ENCODE measurements around the gene MRTFA. TPM values are rescaled to one million over a fixed set of nuclear protein-coding genes. Genes with fewer than 3 reads are reported as not detected.

Gene MRTFA
- total RNA-seq, 1 donor, result 34.0 TPM

- Histone ChIP-seq H3K4me1 (ENCODE audit: insufficient read depth, low read length) (no peaks in the 10 kb centered on the region), H3K36me3 (ENCODE audit: insufficient read depth, low read length) (peaks cover 56% of the 10 kb centered on the region), H3K4me2 (ENCODE audit: insufficient read depth, low read length) (no peak overlapping the region), H3K4me3 (ENCODE audit: insufficient read depth, low read length) (no peak overlapping the region), H3K79me2 (ENCODE audit: insufficient read depth, low read length) (no peaks in the 10 kb centered on the region), H3K27ac (ENCODE audit: low read depth, low read length) (no peak overlapping the region), H3K9me3 (ENCODE audit: low read depth, low read length) (no peaks in the 10 kb centered on the region), H4K20me1 (ENCODE audit: insufficient read depth, low read length) (peaks cover 5% of the 10 kb centered on the region), H2AFZ (ENCODE audit: low read length) (no peak overlapping the region), H3K27me3 (ENCODE audit: insufficient read depth, low read length) (no peaks in the 10 kb centered on the region)
- no peak for TF ChIP-seq CTCF (IDR thresholded peaks at IDR 0.05; ENCODE audit: extremely low read depth, low read depth, low read length)
- no peak for DNase-seq (ENCODE audit: insufficient read length, low spot score, missing footprints)
Observed at GRCh38 chr22:40409613-40410113, 226.9 kb downstream of the MRTFA start.

- Histone ChIP-seq H3K4me1 (ENCODE audit: insufficient read depth, low read length) (no peaks in the 10 kb centered on the region), H4K20me1 (ENCODE audit: insufficient read depth, low read length) (peaks cover 5% of the 10 kb centered on the region), H3K27ac (ENCODE audit: low read depth, low read length) (no peak overlapping the region), H3K27me3 (ENCODE audit: insufficient read depth, low read length) (no peaks in the 10 kb centered on the region), H3K4me2 (ENCODE audit: insufficient read depth, low read length) (no peak overlapping the region), H2AFZ (ENCODE audit: low read length) (no peak overlapping the region), H3K9me3 (ENCODE audit: low read depth, low read length) (no peaks in the 10 kb centered on the region), H3K36me3 (ENCODE audit: insufficient read depth, low read length) (peaks cover 63% of the 10 kb centered on the region), H3K4me3 (ENCODE audit: insufficient read depth, low read length) (no peak overlapping the region), H3K79me2 (ENCODE audit: insufficient read depth, low read length) (no peaks in the 10 kb centered on the region)
- no peak for TF ChIP-seq CTCF (IDR thresholded peaks at IDR 0.05; ENCODE audit: extremely low read depth, low read depth, low read length)
- DNase-seq (ENCODE audit: insufficient read length, low spot score, missing footprints), result peak; percentile 82
Observed at GRCh38 chr22:40408718-40409612, 227.6 kb downstream of the MRTFA start.

- H3K27ac ChIP-seq (ENCODE audit: low read depth, low read length), result no peak overlapping the region
- H3K36me3 ChIP-seq (ENCODE audit: insufficient read depth, low read length), result peaks cover 70% of the 10 kb centered on the region
- H2AFZ ChIP-seq (ENCODE audit: low read length), result no peak overlapping the region
- no peaks in the 10 kb centered on the region for H3K4me1 ChIP-seq (ENCODE audit: insufficient read depth, low read length)
- H3K9me3 ChIP-seq (ENCODE audit: low read depth, low read length), result no peaks in the 10 kb centered on the region
- peaks cover 5% of the 10 kb centered on the region for H4K20me1 ChIP-seq (ENCODE audit: insufficient read depth, low read length)
- H3K4me2 ChIP-seq (ENCODE audit: insufficient read depth, low read length), result no peak overlapping the region
- no peak overlapping the region for H3K4me3 ChIP-seq (ENCODE audit: insufficient read depth, low read length)
- no peak for TF ChIP-seq CTCF (IDR thresholded peaks at IDR 0.05; ENCODE audit: extremely low read depth, low read depth, low read length)
- no peaks in the 10 kb centered on the region for H3K27me3 ChIP-seq (ENCODE audit: insufficient read depth, low read length)
- no peaks in the 10 kb centered on the region for H3K79me2 ChIP-seq (ENCODE audit: insufficient read depth, low read length)
- peak; percentile 80 for DNase-seq (ENCODE audit: insufficient read length, low spot score, missing footprints)
Observed at GRCh38 chr22:40407831-40408717, 228.4 kb downstream of the MRTFA start.

All from osteoblast (primary cell).